NB4 (cell line): Measurements from ENCODE around the gene ACAD11.

ENCODE experiments used
- DNase-seq: peaks from one replicate; pipeline ENCODE4 v3.0.0; 2010; ENCODE audit warnings: low read depth
- H3K4me3 ChIP-seq: one replicate; pipeline ENCODE4 v1.5.1; 2011; ENCODE audit warnings: mild to moderate bottlenecking, low read depth, low read length, moderate library complexity
- MYC ChIP-seq: IDR thresholded peaks from 2 replicates; pipeline ENCODE4 v1.6.1; 2011; ENCODE audit warnings: low read depth, low read length
- POLR2A ChIP-seq: IDR thresholded peaks from 2 replicates; pipeline ENCODE4 v1.6.1; 2011; ENCODE audit warnings: mild to moderate bottlenecking; ENCODE audit not compliant: insufficient read length; ENCODE audit errors: extremely low read depth
- TF ChIP-seq, protein P1 (sequence below): IDR thresholded peaks from one replicate; pipeline ENCODE4 v1.5.1; 2012; ENCODE audit warnings: low read depth, low read length
- TF ChIP-seq, protein P2 (sequence below): IDR thresholded peaks from 2 replicates; pipeline ENCODE4 v1.6.1; 2011; ENCODE audit warnings: low read depth, low read length

Gene ACAD11

DNA sequence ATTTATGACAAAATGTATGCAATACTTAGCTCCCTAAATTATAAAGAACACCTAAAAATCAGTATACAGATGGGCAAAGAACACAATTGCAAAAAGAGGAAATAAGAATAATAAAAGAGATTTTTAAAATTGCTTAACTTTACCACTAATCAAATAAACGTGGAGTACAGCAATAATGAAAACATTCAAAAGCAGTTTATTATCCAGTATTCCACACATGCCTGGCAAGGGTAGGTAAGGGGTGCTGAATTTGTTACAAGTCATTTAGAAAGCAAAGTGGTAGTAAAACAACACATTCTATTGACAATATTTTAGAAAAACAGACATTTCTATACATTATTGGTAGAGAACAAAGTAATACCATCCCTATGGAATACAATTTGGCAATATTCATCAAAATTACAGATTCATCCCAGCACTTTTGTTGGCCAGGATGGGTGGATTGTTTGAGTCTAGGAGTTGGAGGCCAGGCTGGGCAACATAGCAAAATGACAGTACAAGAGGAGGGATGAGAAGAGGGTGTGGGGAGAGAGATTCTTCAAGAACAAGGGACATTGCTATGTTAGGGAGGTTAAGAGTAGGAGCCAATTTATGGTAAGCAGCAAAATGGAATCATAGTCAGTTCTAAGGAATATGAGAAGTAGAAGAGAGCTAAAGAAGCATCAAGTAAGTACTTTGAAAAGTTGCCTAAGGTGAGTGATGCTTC lies 66.2 kb downstream of the ACAD11 start:
- no peak for DNase-seq
- no peak overlapping the region for H3K4me3 ChIP-seq
- no peak for TF ChIP-seq POLR2A
- TF ChIP-seq MYC, result no peak
- TF ChIP-seq, protein P1, sequence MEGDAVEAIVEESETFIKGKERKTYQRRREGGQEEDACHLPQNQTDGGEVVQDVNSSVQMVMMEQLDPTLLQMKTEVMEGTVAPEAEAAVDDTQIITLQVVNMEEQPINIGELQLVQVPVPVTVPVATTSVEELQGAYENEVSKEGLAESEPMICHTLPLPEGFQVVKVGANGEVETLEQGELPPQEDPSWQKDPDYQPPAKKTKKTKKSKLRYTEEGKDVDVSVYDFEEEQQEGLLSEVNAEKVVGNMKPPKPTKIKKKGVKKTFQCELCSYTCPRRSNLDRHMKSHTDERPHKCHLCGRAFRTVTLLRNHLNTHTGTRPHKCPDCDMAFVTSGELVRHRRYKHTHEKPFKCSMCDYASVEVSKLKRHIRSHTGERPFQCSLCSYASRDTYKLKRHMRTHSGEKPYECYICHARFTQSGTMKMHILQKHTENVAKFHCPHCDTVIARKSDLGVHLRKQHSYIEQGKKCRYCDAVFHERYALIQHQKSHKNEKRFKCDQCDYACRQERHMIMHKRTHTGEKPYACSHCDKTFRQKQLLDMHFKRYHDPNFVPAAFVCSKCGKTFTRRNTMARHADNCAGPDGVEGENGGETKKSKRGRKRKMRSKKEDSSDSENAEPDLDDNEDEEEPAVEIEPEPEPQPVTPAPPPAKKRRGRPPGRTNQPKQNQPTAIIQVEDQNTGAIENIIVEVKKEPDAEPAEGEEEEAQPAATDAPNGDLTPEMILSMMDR, result no peak
- TF ChIP-seq, protein P2, sequence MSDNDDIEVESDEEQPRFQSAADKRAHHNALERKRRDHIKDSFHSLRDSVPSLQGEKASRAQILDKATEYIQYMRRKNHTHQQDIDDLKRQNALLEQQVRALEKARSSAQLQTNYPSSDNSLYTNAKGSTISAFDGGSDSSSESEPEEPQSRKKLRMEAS, result no peak

DNA sequence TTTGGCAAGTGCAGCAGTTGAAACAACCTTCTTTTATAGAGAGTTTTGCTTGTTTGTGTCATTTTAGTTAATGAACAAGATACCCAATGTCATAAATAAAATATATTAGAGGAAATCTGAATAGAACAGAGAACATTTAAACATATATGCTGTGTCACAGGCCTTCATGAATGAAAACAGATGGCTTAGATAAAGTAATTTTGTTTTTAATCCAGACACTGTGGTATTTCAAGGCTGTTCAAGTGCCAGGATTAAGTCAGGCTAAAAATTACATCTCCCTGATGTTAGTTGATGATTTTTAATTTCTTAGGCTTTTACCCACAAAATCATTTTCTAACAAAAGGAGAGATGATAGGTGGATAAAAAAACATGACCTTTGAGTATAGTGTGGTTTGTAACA lies 67.4 kb downstream of the ACAD11 start:
- no peak for DNase-seq
- no peak overlapping the region for H3K4me3 ChIP-seq
- TF ChIP-seq MYC (no peak), POLR2A (no peak)
- TF ChIP-seq, protein P1, result no peak
- TF ChIP-seq, protein P2, result no peak

DNA sequence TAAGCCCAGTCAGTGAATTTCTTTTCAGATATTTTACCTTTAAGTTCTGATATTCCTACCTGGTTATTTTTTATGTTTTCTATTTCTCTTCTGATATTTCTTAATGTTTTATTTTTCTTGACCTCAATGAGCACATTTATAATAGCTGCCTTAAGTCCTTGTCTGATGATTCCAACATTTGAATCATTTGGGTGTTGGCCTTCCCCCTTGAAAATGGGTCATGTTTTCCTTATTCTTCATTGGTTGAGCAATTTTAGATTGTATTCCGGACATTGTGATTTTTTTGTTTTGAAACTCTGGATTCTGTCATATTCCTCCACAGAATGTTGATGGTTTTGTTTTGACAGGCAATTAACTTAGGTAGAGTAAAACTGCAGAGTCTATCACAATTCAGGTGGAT lies 72.2 kb downstream of the ACAD11 start:
- TF ChIP-seq POLR2A, result no peak
- TF ChIP-seq, protein P2, result no peak
- no peak for TF ChIP-seq MYC
- TF ChIP-seq, protein P1, result no peak
- no peak for DNase-seq
- no peak overlapping the region for H3K4me3 ChIP-seq

DNA sequence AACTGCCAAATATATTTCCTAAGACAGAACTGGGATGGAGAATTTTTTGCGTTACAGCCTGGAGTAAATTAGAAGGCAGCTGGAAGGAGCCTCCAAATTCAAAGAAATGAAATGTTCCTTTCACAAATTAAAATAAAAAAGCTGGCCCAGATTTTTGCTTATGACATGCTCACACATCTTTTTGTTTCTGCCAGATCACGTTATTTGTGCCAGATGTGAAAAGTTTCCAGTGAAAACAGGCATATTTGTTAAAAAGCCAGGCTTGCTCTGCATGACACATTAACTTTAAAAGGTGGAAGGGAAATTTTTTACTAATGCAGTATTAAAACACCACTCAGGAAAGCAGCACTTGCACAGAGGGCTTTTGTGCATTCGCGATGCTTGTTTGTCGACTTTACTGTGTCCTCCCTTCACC lies 85.8 kb downstream of the ACAD11 start:
- no peak overlapping the region for H3K4me3 ChIP-seq
- no peak for DNase-seq
- TF ChIP-seq, protein P1, result no peak
- TF ChIP-seq MYC (no peak), POLR2A (no peak)
- TF ChIP-seq, protein P2, result no peak

DNA sequence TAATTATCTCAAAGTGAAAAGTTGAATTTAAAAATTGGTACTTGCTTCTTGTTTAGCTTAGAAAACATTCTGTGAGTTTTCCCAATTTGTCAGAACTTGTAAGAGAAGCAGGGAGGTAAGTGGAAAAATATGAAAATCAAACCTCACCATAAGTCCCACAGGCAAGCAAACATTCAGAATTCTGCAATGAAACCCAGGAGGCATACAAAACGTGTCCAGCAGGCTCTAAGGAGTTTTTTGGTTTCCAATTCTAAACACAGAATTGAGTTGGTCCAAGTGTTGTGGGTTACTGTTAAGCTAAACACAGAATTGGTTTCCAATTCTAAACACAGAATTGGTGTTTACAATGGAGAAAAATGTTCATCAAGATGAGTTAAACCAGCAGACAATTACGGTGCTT lies 89.6 kb downstream of the ACAD11 start:
- no peak overlapping the region for H3K4me3 ChIP-seq
- TF ChIP-seq MYC (no peak), POLR2A (no peak)
- TF ChIP-seq, protein P2, result no peak
- TF ChIP-seq, protein P1, result no peak
- DNase-seq, result no peak
